Glutamatergic neuron (in vitro differentiated cells): ENCODE measurements around the gene CNKSR1. TPM values are rescaled to one million over a fixed set of nuclear protein-coding genes. Genes with fewer than 3 reads are reported as not detected.
A peak's percentile ranks its signal among the peaks of the same experiment; 100 is the strongest.

Experiments
- DNase-seq: peaks from one replicate; pipeline ENCODE4 v3.0.0; 2022
- H3K27ac Mint-ChIP-seq: one replicate; pipeline ENCODE4 v1.8.0; 2020; ENCODE audit warnings: mild to moderate bottlenecking, mixed read lengths, inconsistent platforms; ENCODE audit not compliant: unreplicated experiment
- H3K27me3 Mint-ChIP-seq: one replicate; pipeline ENCODE4 v1.8.0; 2020; ENCODE audit warnings: mild to moderate bottlenecking, moderate library complexity, mixed read lengths, inconsistent platforms; ENCODE audit not compliant: unreplicated experiment
- H3K36me3 Mint-ChIP-seq: one replicate; pipeline ENCODE4 v1.8.0; 2020; ENCODE audit warnings: mild to moderate bottlenecking, mixed read lengths, inconsistent platforms; ENCODE audit not compliant: unreplicated experiment
- H3K4me1 Mint-ChIP-seq: one replicate; pipeline ENCODE4 v1.8.0; 2020; ENCODE audit warnings: mild to moderate bottlenecking, low read depth, mixed read lengths, inconsistent platforms; ENCODE audit not compliant: unreplicated experiment
- H3K4me3 Mint-ChIP-seq: one replicate; pipeline ENCODE4 v1.8.0; 2020; ENCODE audit warnings: mild to moderate bottlenecking, mixed read lengths, inconsistent platforms; ENCODE audit not compliant: unreplicated experiment
- H3K9me3 Mint-ChIP-seq: one replicate; pipeline ENCODE4 v1.8.0; 2020; ENCODE audit warnings: mild to moderate bottlenecking, moderate library complexity, mixed read lengths, inconsistent platforms; ENCODE audit not compliant: unreplicated experiment
- total RNA-seq: library from RNA; stranded (reverse); fragmentation: NEBNext Ultra II Directional; extraction: Animal tissue kit (Norgen Biotek cat#: 25700); gene quantifications from one replicate; pipeline ENCODE4 v1.2.1, GENCODE V29; 2021; ENCODE audit not compliant: unreplicated experiment
- TF ChIP-seq, protein P1 (sequence below): fragments of 200-600 bp; sonication (generic); IDR thresholded peaks from one replicate; pipeline ENCODE4 v1.5.0; 2021; ENCODE audit not compliant: partially characterized antibody, unreplicated experiment

The CNKSR1 gene
- total RNA-seq, 1 donor from 2014 or later, result 9.9 TPM

DNA sequence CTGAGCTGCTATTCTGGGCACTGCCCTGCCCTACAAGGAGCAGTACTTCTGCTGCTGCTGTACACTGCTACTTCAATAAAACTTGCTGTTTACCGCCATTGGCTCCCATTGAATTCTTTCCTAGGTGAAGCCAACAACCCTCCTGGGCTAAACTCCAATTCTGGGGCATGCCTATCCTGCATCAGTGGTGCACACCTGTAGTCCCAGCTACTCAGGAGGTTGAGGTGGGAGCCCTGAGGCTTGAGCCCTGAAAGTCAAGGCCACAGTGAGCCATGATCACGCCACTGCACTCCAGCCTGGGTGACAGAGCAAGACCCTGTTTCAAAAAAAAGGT, 44.5 kb upstream of the CNKSR1 start:
- no peak for DNase-seq
- no peaks in the 10 kb centered on the region for H3K36me3 Mint-ChIP-seq
- H3K27ac Mint-ChIP-seq, result no peak overlapping the region
- no peak overlapping the region for H3K4me3 Mint-ChIP-seq
- peaks cover 2% of the 10 kb centered on the region for H3K27me3 Mint-ChIP-seq
- TF ChIP-seq, protein P1, sequence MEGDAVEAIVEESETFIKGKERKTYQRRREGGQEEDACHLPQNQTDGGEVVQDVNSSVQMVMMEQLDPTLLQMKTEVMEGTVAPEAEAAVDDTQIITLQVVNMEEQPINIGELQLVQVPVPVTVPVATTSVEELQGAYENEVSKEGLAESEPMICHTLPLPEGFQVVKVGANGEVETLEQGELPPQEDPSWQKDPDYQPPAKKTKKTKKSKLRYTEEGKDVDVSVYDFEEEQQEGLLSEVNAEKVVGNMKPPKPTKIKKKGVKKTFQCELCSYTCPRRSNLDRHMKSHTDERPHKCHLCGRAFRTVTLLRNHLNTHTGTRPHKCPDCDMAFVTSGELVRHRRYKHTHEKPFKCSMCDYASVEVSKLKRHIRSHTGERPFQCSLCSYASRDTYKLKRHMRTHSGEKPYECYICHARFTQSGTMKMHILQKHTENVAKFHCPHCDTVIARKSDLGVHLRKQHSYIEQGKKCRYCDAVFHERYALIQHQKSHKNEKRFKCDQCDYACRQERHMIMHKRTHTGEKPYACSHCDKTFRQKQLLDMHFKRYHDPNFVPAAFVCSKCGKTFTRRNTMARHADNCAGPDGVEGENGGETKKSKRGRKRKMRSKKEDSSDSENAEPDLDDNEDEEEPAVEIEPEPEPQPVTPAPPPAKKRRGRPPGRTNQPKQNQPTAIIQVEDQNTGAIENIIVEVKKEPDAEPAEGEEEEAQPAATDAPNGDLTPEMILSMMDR, result no peak
- peaks cover 5% of the 10 kb centered on the region for H3K9me3 Mint-ChIP-seq
- H3K4me1 Mint-ChIP-seq, result peaks cover 4% of the 10 kb centered on the region

DNA sequence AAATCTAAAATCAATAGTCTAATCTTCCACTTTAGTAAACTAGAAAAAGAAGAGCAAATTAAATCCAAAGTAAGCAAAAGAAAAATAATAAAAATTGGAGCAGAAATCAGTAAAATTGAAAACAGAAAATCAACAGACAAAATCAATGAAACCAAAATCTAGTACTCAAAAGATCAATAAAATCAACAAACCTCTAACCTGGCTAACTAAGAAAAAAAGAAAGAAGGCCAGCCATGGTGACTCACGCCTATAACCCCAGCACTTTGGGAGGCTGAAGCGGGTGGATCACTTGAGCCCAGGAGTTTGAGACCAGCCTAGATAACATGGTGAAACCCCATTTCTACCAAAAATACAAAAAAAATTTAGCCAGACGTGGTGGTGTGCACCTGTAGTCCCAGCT, 42.8 kb upstream of the CNKSR1 start:
- H3K4me1 Mint-ChIP-seq, result no peaks in the 10 kb centered on the region
- no peaks in the 10 kb centered on the region for H3K36me3 Mint-ChIP-seq
- TF ChIP-seq, protein P1, result no peak
- DNase-seq, result no peak
- no peak overlapping the region for H3K27ac Mint-ChIP-seq
- H3K4me3 Mint-ChIP-seq, result no peak overlapping the region
- H3K27me3 Mint-ChIP-seq, result peaks cover 3% of the 10 kb centered on the region
- peaks cover 5% of the 10 kb centered on the region for H3K9me3 Mint-ChIP-seq

- H3K4me3 Mint-ChIP-seq, result no peak overlapping the region
- H3K4me1 Mint-ChIP-seq, result no peaks in the 10 kb centered on the region
- TF ChIP-seq, protein P1, result no peak
- H3K36me3 Mint-ChIP-seq, result no peaks in the 10 kb centered on the region
- no peak for DNase-seq
- no peak overlapping the region for H3K27ac Mint-ChIP-seq
- H3K27me3 Mint-ChIP-seq, result peaks cover 6% of the 10 kb centered on the region
- peaks cover 3% of the 10 kb centered on the region for H3K9me3 Mint-ChIP-seq
These were observed 38.2 kb upstream of the CNKSR1 start for GRCh38 chr1:26138974-26139558.

GRCh38 chr1:26142159-26142558, 35.1 kb upstream of the CNKSR1 start:
- H3K4me1 Mint-ChIP-seq, result no peaks in the 10 kb centered on the region
- no peak overlapping the region for H3K4me3 Mint-ChIP-seq
- no peaks in the 10 kb centered on the region for H3K36me3 Mint-ChIP-seq
- H3K27me3 Mint-ChIP-seq, result peaks cover 6% of the 10 kb centered on the region
- H3K9me3 Mint-ChIP-seq, result no peaks in the 10 kb centered on the region
- DNase-seq, result no peak
- no peak overlapping the region for H3K27ac Mint-ChIP-seq
- TF ChIP-seq, protein P1, result peak; percentile 37

GRCh38 chr1:26145041-26145959, 32.0 kb upstream of the CNKSR1 start:
- DNase-seq, result peak; percentile 81
- Mint-ChIP-seq H3K27me3 (no peaks in the 10 kb centered on the region), H3K4me1 (no peaks in the 10 kb centered on the region), H3K27ac (no peak overlapping the region), H3K4me3 (no peak overlapping the region), H3K36me3 (no peaks in the 10 kb centered on the region), H3K9me3 (no peaks in the 10 kb centered on the region)
- TF ChIP-seq, protein P1, result peak; percentile 80
